Stomach (tissue), 9 donors: Measurements from ENCODE around the gene PDAP1. TPM values are rescaled to one million over a fixed set of nuclear protein-coding genes. Genes with fewer than 3 reads are reported as not detected.

Experiments
- DNase-seq, 2 donors: peaks; one replicate each; pipeline versions ENCODE4 v3.0.0 to v3.0.0-alpha.2; 2013 to 2019
- H3K27ac ChIP-seq, 5 donors: fragments of 200-600 bp in 4 of 5; sonication (generic) in 4 of 5; one replicate each; pipeline ENCODE4 v1.5.1; 2013 to 2019; ENCODE audit warnings: mild to moderate bottlenecking in 1 of 5, moderate library complexity in 1 of 5
- H3K27me3 ChIP-seq, 3 donors: fragments of 200-600 bp; sonication (generic); one replicate each; pipeline ENCODE4 v1.5.1; 2017 to 2019; ENCODE audit warnings: mixed run types in 1 of 3
- H3K36me3 ChIP-seq, 4 donors: fragments of 200-600 bp; sonication (generic); 1 replicate in 3 of 4; 2 replicates in 1 of 4; pipeline ENCODE4 v1.5.1; 2016 to 2019
- H3K4me1 ChIP-seq, 4 donors: fragments of 200-600 bp; sonication (generic); one replicate each; pipeline ENCODE4 v1.5.1; 2016 to 2019
- H3K4me3 ChIP-seq, 4 donors: fragments of 200-600 bp; sonication (generic) in 3 of 4; one replicate each; pipeline ENCODE4 v1.5.1; 2016 to 2019; ENCODE audit warnings: mild to moderate bottlenecking in 1 of 4
- H3K9me3 ChIP-seq, 4 donors: fragments of 200-600 bp; sonication (generic); one replicate each; pipeline ENCODE4 v1.5.1; 2016 to 2019
- CTCF ChIP-seq, 7 experiments: fragments of 450-650 bp in 4 of 7; fragments of 200-600 bp in 3 of 7; sonication (generic) in 3 of 7; IDR thresholded peaks; one replicate each; pipeline ENCODE4 v1.5.1; 2016 to 2019; ENCODE audit warnings: antibody characterized with exemption in 7 of 7, control low read depth in 2 of 7, mild to moderate bottlenecking in 1 of 7
- EP300 ChIP-seq: sonication (generic); formaldehyde crosslinking; IDR thresholded peaks from one replicate; pipeline ENCODE4 v1.6.1; 2017; ENCODE audit warnings: antibody characterized with exemption
- POLR2A ChIP-seq, 4 donors: fragments of 450-650 bp; IDR thresholded peaks; one replicate each; pipeline ENCODE4 v1.6.1; 2016; ENCODE audit warnings: antibody characterized with exemption in 4 of 4, control low read depth in 2 of 4, mild to moderate bottlenecking in 1 of 4, moderate library complexity in 1 of 4
- POLR2AphosphoS5 ChIP-seq, 3 donors: sonication (generic); formaldehyde crosslinking; IDR thresholded peaks; one replicate each; pipeline ENCODE4 v1.6.1; 2016; ENCODE audit warnings: antibody characterized with exemption in 3 of 3
- WGBS, 5 donors: extraction: QIAGEN DNeasy Blood & Tissue Kit in 3 of 5; methylation state at CpG; one replicate each; pipeline versions ENCODE4 v1.1.5 to v1.1.7; 2013 to 2018; 5-methylcytosine and 5-hydroxymethylcytosine counted together
- intact Hi-C: fragments of 100-400 bp; cut with DNase I; formaldehyde crosslinking; loops from one replicate; pipeline ENCODE4 v1.15.1; 2023; ENCODE audit warnings: low total_unique reads
- polyA plus RNA-seq, 3 donors: library from polyadenylated mRNA; stranded (reverse); fragments of 200-250 nt; gene quantifications; one replicate each; pipeline ENCODE4 v1.2.3, GENCODE V29; 2013
- total RNA-seq, 5 donors: library from RNA; depleted of rRNA; stranded (reverse); fragments of >200 nt; gene quantifications; one replicate each; pipeline versions ENCODE4 v1.1.0 to v1.2.3, GENCODE V29; 2014 to 2016
- donor health status: healthy with polysubstance abuse.
- donor health status: Bipolar disorder and iron deficiency.
- donor health status: healthy.

PDAP1 gene
- total and polyA plus RNA-seq, 8 donors: 22.8 to 153 (median 79.7) TPM

- H3K36me3 ChIP-seq: peaks cover 53 to 65% (median 63%) of the 10 kb centered on the region in 4 donors
- no peak overlapping the region for H3K27ac ChIP-seq
- DNase-seq: no peak
Observed at GRCh38 chr7:99403764-99404163, 4.6 kb downstream of the PDAP1 start.

GRCh38 chr7:99402854-99403253, 5.5 kb downstream of the PDAP1 start:
- WGBS, 5 donors: 88 to 97% (median 93%) methylated on average over 3 of the region's 3 CpGs

More at GRCh38 chr7:99403764-99404163, 4.6 kb downstream of the PDAP1 start:
- H3K9me3 ChIP-seq: no peaks in the 10 kb centered on the region
- WGBS, 5 donors: 80 to 97% (median 93%) methylated on average over 5 of the region's 5 CpGs
- no peak overlapping the region for H3K4me3 ChIP-seq
- TF ChIP-seq POLR2AphosphoS5 (IDR thresholded peaks at IDR 0.05) (no peak), POLR2A (IDR thresholded peaks at IDR 0.05) (no peak), EP300 (no peak), CTCF (IDR thresholded peaks at IDR 0.05) (no peak)
- peaks cover 12 to 41% (median 39%) of the 10 kb centered on the region in 4 donors for H3K4me1 ChIP-seq
- no peaks in the 10 kb centered on the region for H3K27me3 ChIP-seq
- intact Hi-C loops: no loop called here

GRCh38 chr7:99399597-99399996, 8.8 kb downstream of the PDAP1 start:
- Histone ChIP-seq H3K27me3 (no peaks in the 10 kb centered on the region), H3K4me3 (no peak overlapping the region), H3K27ac (no peak overlapping the region), H3K9me3 (no peaks in the 10 kb centered on the region), H3K36me3 (peaks cover 82 to 100% (median 100%) of the 10 kb centered on the region in 4 donors), H3K4me1 (peaks cover 0 to 13% (median 9%) of the 10 kb centered on the region in 4 donors)
- intact Hi-C loops: no loop called here
- TF ChIP-seq EP300: no peak
- no peak for DNase-seq
- WGBS, 5 donors: 65 to 79% (median 77%) methylated on average over 4 to 6 of the region's 6 CpGs

More at GRCh38 chr7:99402854-99403253, 5.5 kb downstream of the PDAP1 start:
- TF ChIP-seq POLR2A (IDR thresholded peaks at IDR 0.05): no peak
- TF ChIP-seq EP300: no peak
- H3K27ac ChIP-seq: no peak overlapping the region
- no peak overlapping the region for H3K4me3 ChIP-seq
- intact Hi-C loops: no loop called here
- H3K27me3 ChIP-seq: no peaks in the 10 kb centered on the region
- peaks cover 60 to 74% (median 72%) of the 10 kb centered on the region in 4 donors for H3K36me3 ChIP-seq
- no peak for DNase-seq
- no peaks in the 10 kb centered on the region for H3K9me3 ChIP-seq
- H3K4me1 ChIP-seq: peaks cover 12 to 41% (median 39%) of the 10 kb centered on the region in 4 donors

GRCh38 chr7:99398891-99399445, 9.4 kb downstream of the PDAP1 start:
- H3K36me3 ChIP-seq: peaks cover 82 to 100% (median 99%) of the 10 kb centered on the region in 4 donors
- no peak overlapping the region for H3K27ac ChIP-seq

More at GRCh38 chr7:99398891-99399445, 9.4 kb downstream of the PDAP1 start:
- DNase-seq: no peak
- H3K4me1 ChIP-seq: peaks cover 0 to 9% (median 5%) of the 10 kb centered on the region in 4 donors
- no peaks in the 10 kb centered on the region for H3K9me3 ChIP-seq
- H3K27me3 ChIP-seq: no peaks in the 10 kb centered on the region
- TF ChIP-seq POLR2A (IDR thresholded peaks at IDR 0.05): no peak
- TF ChIP-seq EP300: no peak
- no peak for TF ChIP-seq CTCF (IDR thresholded peaks at IDR 0.05)
- no peak for TF ChIP-seq POLR2AphosphoS5 (IDR thresholded peaks at IDR 0.05)
- no peak overlapping the region for H3K4me3 ChIP-seq
- intact Hi-C loops: no loop called here
- 63 to 84% (median 72%) methylated on average over 5 of the region's 5 CpGs for WGBS, 5 donors
